Stimulated activated CD4-positive, alpha-beta T cell treated with anti-CD3 and anti-CD28 coated beads, TNF-alpha, amount 100 ng/mL, for 1 hour (primary cell): Measurements from ENCODE around the gene PDE6B.
A peak's percentile ranks its signal among the peaks of the same experiment; 100 is the strongest.
"Not testable (repeated sequence)": the region's sequence is repeated elsewhere in the genome, so short reads cannot be mapped to it uniquely, and the experiment has no call there.

ENCODE experiments used
- DNase-seq, 3 donors: peaks; one replicate each; pipeline ENCODE4 v3.0.0-alpha.2; 2020; ENCODE audit warnings: low read depth in 3 of 3, low spot score in 1 of 3

The PDE6B gene

GRCh38 chr4:635851-636627 lies 10.7 kb downstream of the PDE6B start:
- DNase-seq, result no peak

GRCh38 chr4:636628-637159 lies 11.3 kb downstream of the PDE6B start:
- DNase-seq, result no peak

DNA sequence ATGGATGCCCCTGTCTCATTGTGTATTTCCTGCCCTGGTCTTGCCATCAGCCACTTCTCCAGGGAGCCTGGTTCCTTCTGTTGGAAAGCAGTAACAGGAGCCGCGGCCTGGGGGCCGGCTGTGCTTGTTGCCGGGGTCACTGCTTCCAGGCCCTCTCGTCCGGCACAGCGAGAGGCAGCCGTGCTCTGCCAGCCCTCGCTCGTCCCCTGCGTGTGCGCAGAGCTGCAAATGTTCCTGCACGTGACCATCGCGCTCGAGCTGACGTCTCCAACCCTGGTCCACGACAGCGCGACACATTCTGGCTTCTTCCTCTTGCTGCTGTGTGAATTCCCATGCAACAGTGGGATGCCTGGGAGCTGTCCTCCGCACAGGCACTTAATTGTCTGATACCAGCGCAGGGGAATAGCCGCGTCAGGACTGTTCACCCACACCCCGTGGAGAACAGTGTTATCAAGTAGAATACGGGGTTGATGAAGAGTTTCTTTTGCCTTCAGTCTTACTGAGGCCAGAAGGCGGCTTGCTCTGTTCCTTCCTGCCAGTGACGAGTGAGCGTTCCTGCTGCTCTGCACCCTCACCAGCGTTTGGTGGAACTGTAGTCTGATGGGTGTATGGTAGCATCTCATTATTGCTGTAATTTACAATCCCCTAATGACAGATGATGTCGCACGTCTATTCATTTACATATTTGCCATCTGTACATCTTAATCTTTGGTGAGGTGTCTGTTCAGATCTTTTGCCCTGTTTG lies 12.3 kb downstream of the PDE6B start:
- no peak for DNase-seq

GRCh38 chr4:642366-642765 lies 17.0 kb downstream of the PDE6B start:
- not testable (repeated sequence) for DNase-seq

- DNase-seq, result peak in 1 of 3 donors; percentile 17
Measured at GRCh38 chr4:646460-646859, 21.1 kb downstream of the PDE6B start.

GRCh38 chr4:647481-647880 lies 22.1 kb downstream of the PDE6B start:
- no peak for DNase-seq

DNA sequence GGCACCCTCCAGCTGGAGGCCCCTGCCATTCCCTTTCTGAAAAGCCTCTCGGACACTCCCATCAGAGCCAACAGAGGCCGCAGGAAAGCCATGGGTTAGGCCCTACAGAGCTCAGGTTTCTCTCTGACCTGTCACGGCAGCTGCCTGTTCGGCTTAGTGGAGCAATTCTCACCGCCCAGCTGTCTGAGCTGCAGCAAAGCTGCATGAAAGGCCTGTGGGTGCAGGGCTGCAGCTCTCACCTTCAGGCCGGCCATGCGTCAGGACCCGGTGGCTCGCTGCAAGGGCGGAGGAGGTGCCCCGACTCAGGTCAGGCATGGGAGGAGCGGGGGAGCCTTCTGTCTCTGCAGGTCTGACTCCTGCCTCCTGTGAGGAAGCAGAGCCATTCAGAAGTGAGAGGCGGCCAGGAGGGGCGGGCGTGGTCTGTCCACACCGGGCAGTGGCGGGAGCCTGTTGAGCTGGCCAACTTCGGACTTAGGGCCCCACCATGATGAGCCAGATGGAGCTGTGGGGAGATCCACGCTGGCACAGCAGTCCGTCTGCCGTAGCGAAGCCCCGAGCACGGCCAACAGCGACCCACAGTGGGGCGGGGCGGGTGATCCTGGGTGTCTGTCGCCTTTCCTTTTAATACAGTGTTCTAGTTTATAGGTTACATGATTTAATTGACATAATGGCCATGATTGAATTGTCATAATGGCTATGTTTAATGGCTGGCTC lies 23.4 kb downstream of the PDE6B start:
- DNase-seq, result no peak

DNA sequence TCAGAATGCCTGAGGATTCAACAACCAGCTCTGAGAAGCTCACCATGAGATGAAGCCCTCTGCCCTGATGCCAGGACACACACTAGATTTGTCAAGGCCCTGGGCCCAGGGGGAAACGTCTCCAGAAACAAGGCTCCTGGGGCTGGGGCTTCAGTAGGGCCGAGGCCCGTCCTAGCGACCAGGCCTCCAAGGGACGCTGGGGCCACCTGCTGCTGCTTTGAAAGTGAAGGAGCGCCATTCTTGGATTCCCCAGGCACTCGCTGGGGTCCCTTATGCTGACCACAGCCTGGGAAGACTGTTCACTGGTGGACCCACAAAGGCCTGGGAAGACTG lies 23.9 kb downstream of the PDE6B start:
- DNase-seq, result no peak

DNA sequence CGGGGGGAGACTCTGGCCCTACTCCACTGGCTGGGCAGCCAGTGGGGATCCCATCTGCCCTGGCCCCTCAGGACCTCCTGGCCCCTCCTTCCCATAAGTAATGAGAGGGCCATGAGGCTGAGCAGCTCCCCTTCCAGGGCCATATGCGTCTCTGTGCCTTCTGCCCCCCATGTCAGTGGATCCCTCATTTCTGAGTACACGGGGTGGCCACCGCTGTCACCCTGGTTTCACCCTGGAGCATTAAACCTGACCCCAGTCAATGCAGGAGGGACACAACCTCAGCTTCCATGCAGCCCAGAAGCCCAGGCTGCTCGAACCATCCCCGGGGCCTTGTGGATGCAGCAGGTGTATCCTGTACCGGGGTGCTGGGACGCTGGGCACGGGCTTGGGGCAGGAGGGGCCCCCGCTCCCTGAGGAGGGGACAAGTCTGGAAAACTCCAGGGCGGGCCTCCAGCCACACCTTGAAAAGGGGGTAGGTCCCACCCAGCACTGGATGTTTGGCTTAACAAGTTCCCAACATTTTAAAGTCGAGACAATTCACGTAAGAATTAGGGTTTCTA lies 24.5 kb downstream of the PDE6B start:
- DNase-seq, result no peak

DNA sequence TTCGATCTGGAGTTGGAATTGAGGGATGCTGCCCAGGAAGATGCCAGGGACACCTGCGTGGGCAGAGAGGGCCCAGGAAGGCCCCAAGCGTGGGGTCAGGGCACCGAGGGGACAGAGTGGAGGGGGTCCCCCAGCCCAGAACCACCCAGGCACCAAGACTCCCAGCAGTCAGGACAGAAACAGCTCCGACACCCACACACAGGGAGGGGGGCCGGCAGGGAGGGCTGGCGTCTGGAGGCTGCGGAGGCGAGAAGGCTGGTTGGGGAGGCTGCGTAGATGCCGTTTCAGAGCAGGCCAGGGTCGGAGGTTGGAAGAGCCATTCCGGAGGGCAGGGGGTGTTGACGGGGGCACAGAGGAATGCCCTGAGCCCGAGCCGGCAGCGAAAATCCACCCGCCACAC lies 25.1 kb downstream of the PDE6B start:
- DNase-seq, result no peak

GRCh38 chr4:650951-651883 lies 25.8 kb downstream of the PDE6B start:
- DNase-seq, result no peak

GRCh38 chr4:651884-652642 lies 26.7 kb downstream of the PDE6B start:
- no peak for DNase-seq

DNA sequence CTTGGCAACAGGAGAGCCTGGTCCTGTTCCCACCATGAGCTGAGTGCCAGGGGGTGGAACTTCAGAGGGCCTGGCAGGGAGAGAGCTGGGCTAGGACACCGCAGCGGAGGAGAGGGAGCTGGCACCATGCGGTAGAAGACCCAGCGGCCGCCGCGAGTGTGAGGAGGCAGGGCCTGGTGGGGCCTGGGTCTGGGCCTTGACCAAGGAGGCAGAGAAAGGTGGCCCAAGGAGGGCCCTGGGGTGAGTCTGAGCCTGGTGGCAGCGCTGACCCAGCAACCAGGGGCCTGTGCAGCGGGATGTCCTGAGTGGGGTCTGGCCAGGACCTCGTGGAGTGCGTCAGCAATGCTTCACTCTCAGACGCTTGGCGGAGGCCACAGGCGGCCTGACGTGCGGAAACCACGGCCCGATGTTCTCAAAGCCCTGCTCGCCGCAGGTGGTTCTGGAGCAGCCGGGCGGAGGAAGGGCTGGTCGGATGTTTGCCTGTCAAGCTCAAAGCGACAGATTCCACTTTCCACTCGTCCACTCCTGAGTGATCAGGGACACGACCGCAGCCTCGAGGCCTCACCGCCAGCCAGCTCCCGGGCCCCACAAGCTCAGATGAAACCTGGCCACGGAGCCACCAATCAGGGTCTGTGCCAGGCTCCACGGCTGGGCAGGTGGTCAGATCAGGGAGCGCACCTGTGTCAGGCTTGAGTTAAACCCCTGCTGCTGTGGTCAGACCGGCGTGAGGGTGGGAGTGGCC lies 27.9 kb downstream of the PDE6B start:
- no peak for DNase-seq

- no peak for DNase-seq
Measured at GRCh38 chr4:653831-654502, 28.6 kb downstream of the PDE6B start.

- DNase-seq, result no peak
Measured at GRCh38 chr4:654503-654845, 29.1 kb downstream of the PDE6B start.

DNA sequence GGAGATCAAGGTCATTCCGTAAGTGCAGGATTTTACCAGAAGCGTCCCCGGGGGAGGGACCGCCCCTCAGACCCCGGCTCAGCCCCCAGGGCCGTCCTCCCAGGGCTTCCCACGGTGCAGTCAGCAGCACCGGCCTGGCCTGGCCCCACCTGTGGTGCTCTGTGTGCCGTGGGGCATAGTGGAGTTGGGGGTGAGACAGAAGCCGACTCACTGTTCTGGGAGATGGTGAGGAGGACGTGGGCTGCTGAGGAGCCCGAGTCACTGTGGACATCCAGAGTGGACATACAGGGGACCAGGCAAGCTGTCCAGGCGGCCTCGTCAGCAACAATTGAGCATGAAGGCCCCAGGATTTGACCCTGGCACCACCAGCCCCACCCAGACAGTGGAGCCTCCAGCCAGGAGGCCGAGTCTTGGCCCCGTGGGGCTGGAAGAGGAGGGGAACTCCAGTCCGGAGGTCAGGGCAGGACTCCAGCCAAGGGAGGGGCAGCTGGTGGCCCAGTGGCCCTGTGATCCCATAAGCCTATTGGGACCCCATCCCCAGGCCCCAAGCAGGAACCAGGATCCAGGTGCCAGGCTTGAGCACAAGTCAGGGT lies 29.6 kb downstream of the PDE6B start:
- no peak for DNase-seq

DNA sequence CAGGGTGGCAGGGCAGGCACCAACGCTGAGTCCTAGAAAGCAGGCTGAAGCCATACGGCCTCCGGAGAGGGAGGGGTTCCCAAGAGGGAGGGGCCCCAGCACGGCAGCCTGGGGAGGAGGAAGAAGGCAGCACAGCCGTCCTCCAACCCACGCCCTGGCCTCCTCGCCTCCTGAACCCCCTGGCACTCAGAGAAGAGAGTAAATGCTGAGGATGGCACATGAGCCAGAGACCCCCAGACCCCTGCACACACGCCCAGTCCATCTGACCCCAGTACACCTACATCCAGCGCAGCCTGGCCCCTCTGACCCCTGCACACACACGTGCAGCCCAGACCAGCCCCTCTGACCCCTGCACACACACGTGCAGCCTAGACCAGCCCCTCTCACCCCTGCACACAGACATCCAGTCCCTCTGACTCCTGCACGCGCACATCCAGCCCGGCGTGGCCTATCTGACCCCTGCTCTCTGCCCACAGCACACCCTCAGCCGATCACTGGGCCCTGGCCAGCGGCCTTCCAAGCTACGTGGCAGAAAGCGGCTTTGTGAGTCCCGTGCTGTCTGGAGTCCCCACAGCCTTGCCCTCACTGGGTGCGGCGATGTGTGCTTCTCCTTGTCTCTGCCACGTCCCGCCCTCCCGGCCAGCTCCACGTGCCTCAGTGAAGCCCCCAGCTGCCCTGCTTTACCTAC lies 30.2 kb downstream of the PDE6B start:
- DNase-seq, result no peak
